NCI-H345 (cell line): Measurements from ENCODE around the gene FAM174C.

Source experiments
- DNase-seq: peaks from one replicate; lab custom pipeline; 2025; lab: John Stamatoyannopoulos, UW

Gene FAM174C

DNA sequence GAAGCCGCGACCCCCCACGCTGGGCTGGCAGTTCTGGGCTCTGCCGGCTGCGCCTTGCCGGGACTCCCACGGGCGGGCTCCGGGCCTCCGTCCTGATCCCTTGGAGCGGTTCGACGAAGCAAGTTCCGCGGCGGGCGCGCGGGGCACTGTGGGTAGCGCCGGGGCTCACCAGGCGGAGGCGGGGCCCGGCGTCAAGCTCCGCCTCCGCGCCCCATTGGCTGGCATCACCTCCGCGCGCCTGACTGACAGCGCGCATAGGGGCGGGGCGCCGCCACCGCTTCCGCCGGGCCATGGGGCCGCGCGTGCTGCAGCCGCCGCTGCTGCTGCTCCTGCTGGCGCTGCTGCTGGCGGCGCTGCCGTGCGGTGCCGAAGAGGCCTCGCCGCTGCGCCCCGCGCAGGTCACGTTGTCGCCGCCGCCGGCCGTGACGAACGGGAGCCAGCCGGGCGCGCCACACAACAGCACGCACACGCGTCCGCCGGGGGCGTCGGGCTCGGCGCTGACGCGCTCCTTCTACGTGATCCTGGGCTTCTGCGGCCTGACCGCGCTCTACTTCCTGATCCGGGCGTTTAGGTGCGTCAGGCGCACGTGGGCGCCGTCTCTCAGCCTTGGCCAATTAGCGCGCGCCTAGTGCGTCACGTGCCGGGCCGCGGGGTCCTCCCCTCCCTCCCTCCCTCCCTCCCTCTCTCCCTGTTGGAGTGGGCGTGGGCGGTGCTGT lies at the start of gene FAM174C:
TSS of gene FAM174C (plus strand) at position 271 of the 716 bp plus-strand sequence. CDS start at position 291, 20 bp downstream.
- DNase-seq: peak; percentile 98

GRCh38 chr19:1226227-1226518 lies 49.2 kb upstream of the FAM174C start:
- DNase-seq: no peak

DNA sequence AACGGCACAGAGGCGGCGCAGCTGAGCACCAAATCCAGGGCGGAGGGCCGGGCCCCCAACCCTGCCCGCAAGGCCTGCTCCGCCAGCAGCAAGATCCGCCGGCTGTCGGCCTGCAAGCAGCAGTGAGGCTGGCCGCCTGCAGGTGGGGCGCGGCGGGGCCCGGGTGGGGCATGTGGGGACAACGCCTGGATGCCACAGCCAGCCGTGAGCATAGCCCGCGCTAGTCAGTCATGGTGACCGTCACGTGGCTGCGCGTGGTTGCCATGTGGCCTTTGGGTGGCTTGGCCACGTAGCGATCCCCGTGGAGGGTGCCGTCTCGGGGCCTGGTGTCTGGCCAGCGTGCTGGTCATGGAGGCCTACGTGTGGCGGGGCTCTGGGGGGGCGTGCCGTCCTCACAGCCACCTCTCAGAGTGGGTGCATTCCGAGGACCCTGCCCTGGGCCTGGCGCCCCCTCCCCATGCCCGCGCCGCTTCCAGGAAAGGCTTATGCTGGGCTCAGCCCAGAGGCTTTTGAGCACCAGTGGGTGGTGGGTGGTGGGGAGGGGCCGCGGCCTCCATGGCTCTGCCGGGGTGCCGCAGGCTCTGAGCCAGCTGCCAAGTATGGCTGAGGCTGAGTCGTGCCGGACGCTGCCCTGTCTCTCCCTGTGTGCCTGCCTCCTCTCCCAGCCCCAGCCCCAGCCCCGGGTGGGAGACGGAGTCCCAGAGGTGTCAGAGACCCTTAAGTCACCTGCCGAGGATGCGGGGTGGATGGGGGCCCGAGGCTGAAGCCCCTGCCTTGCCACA lies 48.6 kb upstream of the FAM174C start:
- no peak for DNase-seq

GRCh38 chr19:1227304-1228054 lies 47.9 kb upstream of the FAM174C start:
- no peak for DNase-seq

- no peak for DNase-seq
These were observed 47.0 kb upstream of the FAM174C start for GRCh38 chr19:1228161-1228957.

DNA sequence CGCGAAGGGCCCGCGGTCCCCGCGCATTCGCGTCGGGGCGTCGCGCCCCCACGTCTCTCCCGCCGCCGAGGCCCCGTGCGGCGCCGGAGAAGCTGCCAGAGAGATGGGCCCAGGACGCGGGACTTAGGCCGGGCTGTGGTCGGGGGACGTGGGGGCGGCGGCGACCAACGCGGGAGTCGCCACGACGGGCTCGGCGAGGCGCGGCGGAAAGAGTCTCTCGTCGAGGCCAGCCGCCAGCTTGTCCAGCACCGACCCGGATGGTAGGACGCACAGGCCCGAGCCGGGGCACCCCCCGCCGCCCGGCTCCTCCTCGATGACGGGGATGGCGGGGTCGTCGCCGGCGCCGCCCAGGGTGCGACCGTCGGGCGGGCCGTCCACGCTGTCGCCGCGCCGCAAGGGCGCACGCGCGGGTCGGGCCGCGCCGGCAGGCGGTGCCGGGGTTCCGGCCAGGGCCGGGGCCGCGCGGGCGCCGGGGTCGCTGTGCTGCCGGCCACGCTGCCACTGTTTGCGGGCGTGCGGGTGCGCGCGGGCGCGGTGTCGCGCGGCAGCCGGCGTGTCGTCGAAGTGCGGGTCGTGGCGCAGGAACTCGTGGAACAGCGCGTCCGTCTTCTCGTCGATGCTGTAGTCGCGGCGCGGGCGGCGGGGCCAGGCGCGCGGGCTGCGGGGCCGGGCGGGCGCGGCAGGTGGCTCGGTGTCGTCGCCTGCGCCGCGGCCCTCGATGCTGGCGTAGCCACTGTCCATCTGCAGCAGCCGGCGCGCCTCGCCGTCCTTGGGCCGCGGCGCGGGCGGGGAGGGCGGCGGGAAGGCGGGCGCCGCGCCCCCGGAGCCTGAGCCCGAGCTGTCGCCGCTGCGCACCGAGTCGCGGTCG lies 46.0 kb upstream of the FAM174C start:
- DNase-seq: no peak

- no peak for DNase-seq
These were observed 45.2 kb upstream of the FAM174C start for GRCh38 chr19:1229924-1230782.

GRCh38 chr19:1230783-1231489 lies 44.4 kb upstream of the FAM174C start:
- DNase-seq: no peak

DNA sequence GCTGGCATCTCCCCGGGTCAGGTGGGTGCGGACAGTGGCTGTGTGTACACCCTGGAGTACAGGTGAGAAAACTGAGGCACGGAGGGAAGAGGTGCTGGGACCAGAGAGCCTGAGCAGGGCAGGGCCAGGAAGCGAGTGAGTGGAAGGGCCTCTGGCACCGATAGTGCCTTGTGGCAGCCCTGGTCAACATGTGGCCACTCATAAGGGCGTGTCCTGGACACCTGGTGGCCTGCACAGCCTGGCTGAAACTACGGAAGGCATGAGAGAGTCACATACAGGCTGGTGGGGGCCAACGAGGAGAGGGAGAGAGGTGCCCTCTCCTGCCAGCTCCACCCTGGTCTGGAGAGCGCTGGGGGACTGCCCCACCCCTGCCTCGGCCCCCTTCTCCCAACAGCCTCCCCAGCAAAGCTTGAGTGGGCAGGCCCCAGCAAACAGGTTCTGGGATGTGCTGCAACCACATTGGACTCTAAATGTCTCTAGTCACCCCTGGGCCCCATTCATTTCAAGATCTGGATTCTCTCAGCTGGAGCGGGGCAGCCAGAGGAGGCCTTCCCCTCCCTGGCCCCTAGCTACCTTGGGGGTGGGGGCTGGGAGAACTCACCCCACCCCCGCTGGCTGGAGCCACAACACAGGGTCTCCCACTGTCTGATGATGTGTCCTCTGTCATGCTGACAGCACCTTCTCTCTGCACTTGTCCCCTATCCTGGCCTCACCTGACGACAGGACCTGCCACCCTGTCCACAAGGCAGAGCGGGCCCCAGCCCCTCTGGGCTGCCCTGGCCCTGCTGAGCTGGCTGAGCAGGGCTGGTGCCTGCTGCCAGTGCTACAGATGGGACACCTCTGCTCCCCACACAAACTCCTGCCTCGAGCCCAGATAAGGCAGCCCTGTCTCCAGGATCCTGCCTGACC lies 43.3 kb upstream of the FAM174C start:
- DNase-seq: no peak

DNA sequence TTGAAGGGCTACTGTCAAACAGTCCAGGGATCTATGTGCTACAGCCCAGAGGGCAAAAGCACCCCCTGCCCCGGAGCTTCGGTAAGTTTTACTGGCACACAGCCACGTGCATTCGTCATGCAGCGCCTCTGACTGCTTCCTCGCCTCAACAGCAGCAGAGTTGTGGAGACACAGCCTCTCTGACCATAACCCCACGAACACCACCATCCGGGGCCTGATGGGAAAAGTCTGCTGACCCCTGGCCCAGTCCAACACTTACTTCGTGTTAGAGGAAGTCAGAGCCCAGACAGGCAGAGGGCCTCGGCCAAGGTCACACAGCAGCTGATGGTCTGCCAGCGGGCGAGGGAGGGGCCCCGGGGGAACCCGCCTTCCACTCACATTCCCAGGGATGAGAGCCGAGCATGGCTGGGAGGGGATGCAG lies 42.7 kb upstream of the FAM174C start:
- no peak for DNase-seq

- no peak for DNase-seq
These were observed 42.1 kb upstream of the FAM174C start for GRCh38 chr19:1233115-1233667.

GRCh38 chr19:1234051-1234954 lies 41.0 kb upstream of the FAM174C start:
- DNase-seq: no peak

- DNase-seq: no peak
These were observed 40.4 kb upstream of the FAM174C start for GRCh38 chr19:1234955-1235380.

DNA sequence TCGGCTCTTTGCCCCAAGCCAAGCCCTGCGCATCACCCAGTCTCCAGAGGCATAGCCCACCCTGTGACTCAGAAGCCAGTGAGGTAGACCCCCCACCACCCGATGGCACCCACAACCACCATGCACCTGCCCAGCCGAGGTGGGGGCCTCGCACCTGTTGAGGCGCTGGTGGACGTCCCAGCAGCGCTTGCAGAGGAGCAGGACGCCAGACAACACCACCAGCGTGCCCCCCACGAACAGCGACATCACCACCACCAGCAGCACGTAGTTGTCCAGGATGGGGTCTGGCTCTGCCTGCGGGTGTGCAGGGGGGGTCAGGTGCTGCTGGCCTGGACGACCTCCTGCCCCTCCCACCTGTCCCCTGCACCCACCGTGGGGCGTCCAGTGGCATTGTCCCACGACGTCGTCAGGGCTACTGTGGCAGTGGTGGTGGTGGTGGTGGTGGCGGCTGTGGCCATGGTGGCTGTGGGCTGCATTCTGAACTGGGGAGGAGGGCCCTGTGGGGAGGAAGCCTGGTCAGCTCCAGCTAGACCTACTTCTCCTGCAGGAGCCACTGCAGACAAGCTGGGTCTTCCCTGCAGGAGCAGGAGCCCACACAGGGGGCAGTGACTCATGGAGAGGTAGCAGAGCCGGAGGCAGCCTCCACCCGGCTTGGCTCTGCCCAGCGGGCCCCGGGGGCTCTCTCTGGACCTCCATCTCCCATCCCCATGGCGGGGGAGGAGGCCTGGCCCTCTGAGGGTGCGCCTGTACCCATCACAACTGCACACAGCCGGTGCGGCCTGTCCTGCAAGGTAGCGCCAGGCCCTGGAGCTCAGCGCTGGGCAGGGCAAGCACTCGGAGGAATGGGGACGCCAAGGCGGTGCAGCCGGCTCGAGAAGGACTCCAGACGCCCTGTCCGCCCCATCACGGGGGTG lies 39.4 kb upstream of the FAM174C start:
- no peak for DNase-seq

DNA sequence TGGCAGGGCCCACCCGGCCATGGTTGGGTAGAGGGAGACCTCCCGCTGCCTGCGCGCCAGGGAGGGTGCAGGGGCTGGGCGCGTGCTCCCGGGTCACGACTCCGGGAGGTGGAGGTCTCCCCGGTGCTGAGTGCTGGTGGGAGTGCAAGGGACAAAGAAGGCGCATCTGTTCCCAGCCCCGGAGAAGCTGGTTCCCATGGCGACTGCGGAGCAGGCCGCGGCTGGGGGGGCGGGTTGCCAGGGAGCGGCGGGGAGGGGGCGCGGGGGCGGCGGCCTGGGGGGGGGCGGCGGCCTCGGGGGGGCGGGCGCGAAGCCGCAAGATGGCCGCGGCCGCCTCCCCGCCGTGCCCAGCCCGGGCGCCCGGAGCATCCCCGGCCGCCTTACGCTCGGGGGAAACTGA lies 38.8 kb upstream of the FAM174C start:
- peak; percentile 29 for DNase-seq
